Upper lobe of right lung (tissue), 1 donor: ENCODE data around the gene AIRE. TPM values are rescaled to one million over a fixed set of nuclear protein-coding genes. Genes with fewer than 3 reads are reported as not detected.
"Not testable (repeated sequence)": the region's sequence is repeated elsewhere in the genome, so short reads cannot be mapped to it uniquely, and the experiment has no call there.

Source experiments
- ATAC-seq: fragments of 200-7000 bp; cut with Tn5 transposase; one replicate; pipeline ENCODE4 v1.9.1; 2020; ENCODE audit warnings: mild to moderate bottlenecking, moderate library complexity
- DNase-seq: peaks from one replicate; pipeline ENCODE4 v3.0.0-alpha.2; 2020
- H3K27ac ChIP-seq: fragments of 200-600 bp; one replicate; pipeline ENCODE4 v1.8.0; 2022
- H3K27me3 ChIP-seq: fragments of 200-600 bp; one replicate; pipeline ENCODE4 v1.8.0; 2022; ENCODE audit warnings: mild to moderate bottlenecking
- H3K36me3 ChIP-seq: fragments of 200-600 bp; one replicate; pipeline ENCODE4 v1.8.0; 2022
- H3K4me1 ChIP-seq: fragments of 200-600 bp; one replicate; pipeline ENCODE4 v1.8.0; 2022
- H3K4me3 ChIP-seq: fragments of 200-600 bp; one replicate; pipeline ENCODE4 v1.8.0; 2022; ENCODE audit warnings: mild to moderate bottlenecking
- H3K9me3 ChIP-seq: fragments of 200-600 bp; one replicate; pipeline ENCODE4 v1.8.0; 2022
- intact Hi-C: fragments of 100-400 bp; cut with DNase I; formaldehyde crosslinking; loops from one replicate; pipeline ENCODE4 v1.11.0; 2022
- total RNA-seq: library from RNA; stranded (reverse); fragmentation: NEBNext Ultra II Directional; extraction: Animal tissue kit (Norgen Biotek cat#: 25700); gene quantifications from one replicate; pipeline ENCODE4 v1.2.1, GENCODE V29; 2021
- TF ChIP-seq, protein P1 (sequence below): fragments of 200-600 bp; IDR thresholded peaks from one replicate; pipeline ENCODE4 v1.8.0; 2022; ENCODE audit warnings: antibody characterized with exemption
- donor health status: DM: no; HTN: yes; CAD: no; lungs with severe emphysema.

The AIRE gene
- total RNA-seq, 1 donor from 2014 or later, result not detected

DNA sequence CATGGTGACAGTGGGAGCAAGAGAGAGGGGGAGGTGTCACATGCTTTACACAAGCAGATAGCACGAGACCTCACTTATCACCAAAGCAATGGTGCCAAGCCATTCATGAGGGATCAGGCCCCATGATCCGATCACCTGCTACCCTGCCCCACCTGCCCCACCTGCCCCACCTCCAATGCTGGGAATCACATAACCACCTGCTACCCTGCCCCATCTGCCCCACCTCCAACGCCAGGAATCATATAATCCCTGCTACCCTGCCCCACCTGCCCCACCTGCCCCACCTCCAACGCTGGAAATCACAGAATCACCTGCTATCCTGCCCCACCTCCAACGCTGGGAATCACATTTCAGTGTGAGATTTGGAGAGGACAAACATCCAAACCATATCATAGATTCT, 10.6 kb upstream of the AIRE start:
- Histone ChIP-seq H3K9me3 (no peaks in the 10 kb centered on the region), H3K4me1 (no peaks in the 10 kb centered on the region), H3K4me3 (no peak overlapping the region), H3K27ac (no peak overlapping the region), H3K36me3 (no peaks in the 10 kb centered on the region), H3K27me3 (no peaks in the 10 kb centered on the region)
- ATAC-seq (no peak), DNase-seq (no peak)
- intact Hi-C loops, result no loop called here
- TF ChIP-seq, protein P1, sequence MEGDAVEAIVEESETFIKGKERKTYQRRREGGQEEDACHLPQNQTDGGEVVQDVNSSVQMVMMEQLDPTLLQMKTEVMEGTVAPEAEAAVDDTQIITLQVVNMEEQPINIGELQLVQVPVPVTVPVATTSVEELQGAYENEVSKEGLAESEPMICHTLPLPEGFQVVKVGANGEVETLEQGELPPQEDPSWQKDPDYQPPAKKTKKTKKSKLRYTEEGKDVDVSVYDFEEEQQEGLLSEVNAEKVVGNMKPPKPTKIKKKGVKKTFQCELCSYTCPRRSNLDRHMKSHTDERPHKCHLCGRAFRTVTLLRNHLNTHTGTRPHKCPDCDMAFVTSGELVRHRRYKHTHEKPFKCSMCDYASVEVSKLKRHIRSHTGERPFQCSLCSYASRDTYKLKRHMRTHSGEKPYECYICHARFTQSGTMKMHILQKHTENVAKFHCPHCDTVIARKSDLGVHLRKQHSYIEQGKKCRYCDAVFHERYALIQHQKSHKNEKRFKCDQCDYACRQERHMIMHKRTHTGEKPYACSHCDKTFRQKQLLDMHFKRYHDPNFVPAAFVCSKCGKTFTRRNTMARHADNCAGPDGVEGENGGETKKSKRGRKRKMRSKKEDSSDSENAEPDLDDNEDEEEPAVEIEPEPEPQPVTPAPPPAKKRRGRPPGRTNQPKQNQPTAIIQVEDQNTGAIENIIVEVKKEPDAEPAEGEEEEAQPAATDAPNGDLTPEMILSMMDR, result no peak

DNA sequence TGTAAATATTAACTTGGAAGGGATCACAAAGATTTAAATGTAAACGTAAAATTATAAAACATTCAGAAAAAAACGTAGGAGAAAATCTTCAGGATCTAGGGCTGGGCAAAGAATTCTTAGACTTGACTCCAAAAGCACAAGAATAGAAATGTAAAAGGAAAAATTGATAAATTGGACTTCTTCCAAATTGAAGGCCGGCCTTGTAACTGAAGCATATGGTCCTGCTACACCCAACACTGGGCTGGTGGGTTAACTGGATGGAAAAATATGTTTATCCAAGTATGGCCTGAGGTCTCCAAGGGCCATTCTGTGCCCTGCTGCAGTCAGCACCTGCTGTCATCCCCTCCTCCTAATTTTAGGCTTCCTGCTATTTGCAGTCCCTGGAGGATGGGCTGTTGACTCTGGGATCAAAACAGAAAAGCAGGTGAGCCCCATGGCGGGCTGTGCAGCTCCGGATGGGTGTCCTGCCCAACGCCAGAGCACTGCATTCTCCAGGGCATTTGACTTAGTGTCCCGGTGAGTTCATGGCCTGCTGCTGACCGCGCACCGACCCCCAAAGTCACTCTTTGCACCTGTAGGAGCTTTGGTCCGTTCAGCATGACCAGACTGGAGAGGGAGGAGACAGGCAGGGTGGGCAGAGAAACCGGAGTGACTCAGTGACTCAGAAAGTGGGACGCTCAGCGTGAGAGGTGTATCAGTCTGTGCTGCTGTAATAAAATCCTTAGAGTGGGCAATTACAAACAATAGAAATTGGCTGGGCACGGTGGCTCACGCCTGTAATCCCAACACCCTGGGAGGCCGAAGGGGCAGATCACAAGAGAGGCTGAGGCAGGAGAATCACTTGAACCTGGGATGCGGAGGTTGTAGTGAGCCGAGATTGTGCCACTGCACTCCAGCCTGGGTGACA, 6.1 kb upstream of the AIRE start:
- Histone ChIP-seq H3K4me1 (no peaks in the 10 kb centered on the region), H3K4me3 (no peak overlapping the region), H3K36me3 (no peaks in the 10 kb centered on the region), H3K27ac (no peak overlapping the region), H3K27me3 (no peaks in the 10 kb centered on the region), H3K9me3 (no peaks in the 10 kb centered on the region)
- no peak for DNase-seq
- ATAC-seq, result no peak
- TF ChIP-seq, protein P1, result no peak
- intact Hi-C loops, result no loop called here

DNA sequence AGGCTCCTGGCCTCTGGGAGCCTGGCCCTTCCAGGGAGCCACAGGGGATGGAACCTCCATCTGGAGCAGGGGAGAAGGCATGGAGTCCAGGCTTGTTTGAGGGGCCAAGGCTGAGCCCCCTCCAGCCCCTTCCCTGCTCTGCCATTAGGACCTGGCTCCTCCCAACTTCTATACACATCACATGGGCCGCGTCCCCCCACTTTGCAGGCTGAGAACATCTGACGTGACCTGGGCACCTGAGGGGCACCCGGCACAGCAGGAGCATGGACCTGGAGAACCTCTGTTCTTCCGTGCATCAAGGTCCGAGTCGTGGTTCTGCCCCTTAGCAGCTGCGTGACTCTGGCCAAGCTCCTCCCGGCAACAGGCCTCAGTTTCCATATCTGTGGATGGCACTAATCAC, 3.9 kb upstream of the AIRE start:
- ATAC-seq, result no peak
- Histone ChIP-seq H3K9me3 (no peaks in the 10 kb centered on the region), H3K27me3 (peaks cover 4% of the 10 kb centered on the region), H3K36me3 (no peaks in the 10 kb centered on the region), H3K4me1 (no peaks in the 10 kb centered on the region), H3K4me3 (no peak overlapping the region), H3K27ac (no peak overlapping the region)
- no peak for DNase-seq
- TF ChIP-seq, protein P1, result no peak
- intact Hi-C loops, result no loop called here

DNA sequence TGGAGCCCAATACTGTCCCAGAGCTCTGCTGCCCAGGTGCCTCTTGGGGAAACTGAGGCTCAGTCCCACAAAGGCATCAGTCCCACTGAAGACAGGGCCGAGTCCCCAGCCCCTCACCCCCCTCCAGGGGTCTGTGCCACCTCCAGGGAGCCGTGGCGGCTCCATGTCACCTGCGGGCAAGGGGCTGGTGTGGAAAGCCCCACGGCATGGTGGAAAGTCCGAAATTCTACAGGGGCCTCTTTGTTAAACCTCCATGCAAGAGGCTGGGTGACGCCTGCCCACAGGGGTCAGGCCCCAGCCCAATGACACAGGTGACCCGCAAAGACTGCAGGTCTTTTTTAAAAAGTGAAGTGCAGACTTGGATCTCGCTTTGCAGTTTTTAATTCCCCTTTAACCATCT, 3.3 kb upstream of the AIRE start:
- H3K4me1 ChIP-seq, result no peaks in the 10 kb centered on the region
- no peaks in the 10 kb centered on the region for H3K36me3 ChIP-seq
- DNase-seq, result no peak
- TF ChIP-seq, protein P1, result no peak
- peaks cover 10% of the 10 kb centered on the region for H3K27me3 ChIP-seq
- H3K27ac ChIP-seq, result no peak overlapping the region
- no peaks in the 10 kb centered on the region for H3K9me3 ChIP-seq
- ATAC-seq, result no peak
- H3K4me3 ChIP-seq, result no peak overlapping the region
- intact Hi-C loops, result no loop called here

DNA sequence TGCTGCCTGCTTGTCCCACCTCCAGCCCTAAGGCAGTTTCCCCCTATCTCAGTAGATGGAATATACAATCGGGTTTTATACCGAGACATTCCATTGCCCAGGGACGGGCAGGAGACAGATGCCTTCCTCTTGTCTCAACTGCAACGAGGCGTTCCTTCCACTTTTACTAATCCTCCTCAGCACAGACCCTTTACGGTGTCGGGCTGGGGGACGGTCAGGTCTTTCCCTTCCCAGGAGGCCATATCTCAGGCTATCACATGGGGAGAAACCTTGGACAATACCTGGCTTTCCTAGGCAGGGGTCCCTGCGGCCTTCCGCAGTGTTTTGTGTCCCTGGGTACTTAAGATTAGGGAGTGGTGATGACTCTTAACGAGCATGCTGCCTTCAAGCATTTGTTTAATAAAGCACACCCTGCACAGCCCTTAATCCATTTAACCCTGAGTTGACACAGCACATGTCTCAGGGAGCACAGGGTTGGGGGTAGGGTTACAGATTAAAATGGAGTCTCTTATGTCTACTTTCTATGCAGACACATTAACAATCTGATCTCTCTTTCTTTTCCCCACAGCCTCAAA, 2.4 kb upstream of the AIRE start:
- ATAC-seq, H3K36me3 ChIP-seq, H3K27ac ChIP-seq, intact Hi-C loops, H3K4me1 ChIP-seq, H3K4me3 ChIP-seq, H3K9me3 ChIP-seq, DNase-seq: not testable (repeated sequence)
- peaks cover 19% of the 10 kb centered on the region for H3K27me3 ChIP-seq

DNA sequence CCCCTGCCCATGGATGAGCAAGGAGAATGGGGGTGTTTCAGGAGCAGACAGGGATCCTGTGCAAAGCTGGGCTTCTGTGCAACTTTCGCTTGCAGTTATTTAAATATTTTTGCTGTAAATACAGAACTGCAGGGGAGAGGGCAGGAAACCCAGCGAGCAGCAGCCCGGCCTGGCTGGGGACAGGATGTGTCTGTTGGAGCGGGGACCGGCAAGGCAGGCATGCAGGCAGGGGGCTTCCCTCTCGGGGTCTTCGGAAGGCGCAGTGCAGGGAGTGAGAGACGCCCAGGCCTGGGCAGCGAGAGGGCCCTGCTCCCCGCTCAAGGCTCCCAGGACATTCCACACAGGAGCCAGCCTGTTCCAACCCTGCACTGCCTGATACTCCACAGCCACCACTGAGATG, 1.7 kb upstream of the AIRE start:
- H3K4me1 ChIP-seq, result no peaks in the 10 kb centered on the region
- no peak for DNase-seq
- no peak overlapping the region for H3K4me3 ChIP-seq

More for the DNA sequence above, 1.7 kb upstream of the AIRE start:
- peaks cover 19% of the 10 kb centered on the region for H3K27me3 ChIP-seq
- H3K9me3 ChIP-seq, result no peaks in the 10 kb centered on the region
- H3K27ac ChIP-seq, result no peak overlapping the region
- intact Hi-C loops, result no loop called here
- TF ChIP-seq, protein P1, result no peak
- no peak for ATAC-seq
- H3K36me3 ChIP-seq, result no peaks in the 10 kb centered on the region
